Stimulated activated CD8-positive, alpha-beta memory T cell treated with anti-CD3 and anti-CD28 coated beads, Interleukin-12 subunit alpha, Interleukin-12 subunit beta, amount 100 ng/mL, for 24 hours (primary cell): ENCODE measurements around the gene DCC.

ENCODE experiments used
- DNase-seq: peaks from one replicate; pipeline ENCODE4 v3.0.0-alpha.2; 2020; ENCODE audit errors: extremely low read depth

The DCC gene

DNA sequence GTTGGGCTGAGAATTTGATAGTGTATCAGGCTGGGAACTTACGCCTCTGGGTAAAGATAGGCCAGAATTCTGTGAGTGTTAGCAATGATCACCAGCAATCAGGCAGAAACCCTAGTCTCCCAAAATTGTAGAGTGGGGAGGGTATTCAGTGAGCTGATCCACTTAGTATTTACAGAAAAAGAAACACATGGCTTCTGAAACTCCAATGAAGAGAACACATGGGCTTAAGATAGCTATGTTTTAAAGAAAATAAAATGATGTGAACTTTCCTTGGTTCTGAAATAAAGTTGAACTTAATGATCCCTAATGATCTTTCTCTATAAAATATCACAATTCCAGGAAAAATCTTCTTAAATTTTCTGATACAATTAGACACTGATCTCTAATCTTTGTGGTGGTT, 472.8 kb downstream of the DCC start:
- DNase-seq, result no peak

DNA sequence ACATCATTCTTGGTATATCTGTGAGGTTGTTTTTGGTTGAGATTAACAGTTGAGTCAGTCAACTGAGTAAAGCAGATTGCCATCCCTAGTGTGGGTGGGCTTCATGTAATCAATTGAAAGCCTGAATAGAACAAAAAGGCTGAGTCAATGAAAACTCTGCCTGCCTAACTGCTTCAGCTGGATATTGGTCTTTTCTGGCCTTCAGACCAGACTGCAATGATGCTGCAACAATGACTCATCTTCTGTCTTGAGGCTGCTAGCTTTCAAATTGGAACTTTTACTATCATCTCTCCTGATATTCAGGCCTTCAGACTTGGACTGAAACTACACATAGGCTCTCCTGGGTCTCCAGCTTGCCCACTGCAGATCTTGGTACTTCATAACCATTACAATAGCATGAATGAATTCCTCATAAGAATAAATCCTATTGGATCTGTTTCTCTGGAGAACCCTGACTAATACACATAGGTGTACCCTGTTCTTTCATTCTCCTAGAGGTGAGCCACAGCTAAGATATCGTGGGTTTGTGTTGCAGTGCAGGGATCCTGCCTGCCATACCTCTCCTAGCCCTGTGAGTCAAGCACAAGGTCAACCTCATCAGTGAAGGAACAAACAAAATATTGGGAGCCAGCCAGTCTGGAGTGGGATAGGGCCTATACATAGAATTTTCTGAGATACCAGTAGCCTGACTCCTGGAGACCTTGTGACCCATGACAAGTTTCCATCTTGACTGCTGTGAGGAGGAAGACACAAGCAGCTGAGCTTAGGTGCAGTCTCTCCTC, 473.8 kb downstream of the DCC start:
- DNase-seq, result no peak

DNA sequence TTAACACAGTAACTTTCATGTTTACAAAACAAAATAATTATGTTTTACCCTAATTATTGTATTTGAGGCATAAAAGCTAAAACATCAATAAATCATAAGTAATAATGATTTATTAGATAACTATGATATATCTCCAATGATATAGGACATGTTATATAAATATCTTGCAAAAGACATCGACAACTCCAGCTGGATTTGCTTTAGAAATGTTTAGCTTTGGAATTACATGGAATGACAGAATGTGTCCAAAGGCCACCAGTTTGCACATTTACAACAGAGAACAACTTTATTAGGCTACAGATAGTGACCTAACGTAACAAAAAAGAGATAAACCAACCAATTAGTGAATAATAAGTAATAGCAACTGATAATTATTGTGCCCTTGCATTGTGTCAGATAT, 475.7 kb downstream of the DCC start:
- no peak for DNase-seq

DNA sequence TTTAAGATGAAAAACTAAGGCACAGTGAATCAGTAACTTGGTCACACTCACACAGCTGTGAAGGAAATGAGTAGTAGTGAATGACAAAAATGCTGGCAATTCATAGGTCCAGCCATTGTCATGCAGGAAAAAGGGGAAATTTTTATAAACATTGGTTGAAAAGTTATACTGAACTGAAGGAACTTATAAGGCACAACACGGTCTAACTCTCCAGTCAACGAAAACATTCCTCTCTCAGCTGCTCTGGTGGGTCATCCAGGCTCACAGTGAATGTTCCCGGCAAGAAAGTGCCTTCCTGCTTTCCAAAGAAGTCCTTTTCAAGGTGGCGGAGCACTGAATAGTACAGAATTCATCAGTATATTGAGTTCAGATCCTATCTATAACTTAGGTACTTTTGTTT, 476.1 kb downstream of the DCC start:
- no peak for DNase-seq

GRCh38 chr18:52822160-52822559, 482.2 kb downstream of the DCC start:
- DNase-seq, result no peak

DNA sequence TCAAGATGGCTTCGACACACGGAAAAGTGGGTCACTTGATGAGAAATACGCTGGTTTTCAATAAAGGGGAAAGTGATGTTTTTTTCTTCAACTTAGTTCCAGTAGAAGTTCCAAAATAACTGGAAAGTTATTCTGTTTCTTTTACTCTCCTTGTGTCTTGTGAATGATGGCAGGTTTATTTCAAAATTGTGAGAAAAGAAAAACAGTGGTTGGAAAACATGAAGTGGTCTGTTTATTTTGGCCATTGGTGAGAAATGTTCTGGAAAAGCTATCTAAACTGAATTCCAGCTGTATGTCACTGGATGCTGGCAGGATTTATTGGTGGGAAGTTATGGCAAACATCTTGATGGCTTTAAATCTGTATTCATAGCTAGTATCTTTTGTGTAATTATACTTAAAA, 484.1 kb downstream of the DCC start:
- DNase-seq, result no peak

- no peak for DNase-seq
These were observed 487.0 kb downstream of the DCC start for GRCh38 chr18:52826994-52827393.

- no peak for DNase-seq
These were observed 489.3 kb downstream of the DCC start for GRCh38 chr18:52829320-52829719.

- DNase-seq, result no peak
These were observed 489.9 kb downstream of the DCC start for GRCh38 chr18:52829876-52830405.

GRCh38 chr18:52844323-52844722, 504.3 kb downstream of the DCC start:
- DNase-seq, result no peak

GRCh38 chr18:52845036-52845435, 505.0 kb downstream of the DCC start:
- no peak for DNase-seq

DNA sequence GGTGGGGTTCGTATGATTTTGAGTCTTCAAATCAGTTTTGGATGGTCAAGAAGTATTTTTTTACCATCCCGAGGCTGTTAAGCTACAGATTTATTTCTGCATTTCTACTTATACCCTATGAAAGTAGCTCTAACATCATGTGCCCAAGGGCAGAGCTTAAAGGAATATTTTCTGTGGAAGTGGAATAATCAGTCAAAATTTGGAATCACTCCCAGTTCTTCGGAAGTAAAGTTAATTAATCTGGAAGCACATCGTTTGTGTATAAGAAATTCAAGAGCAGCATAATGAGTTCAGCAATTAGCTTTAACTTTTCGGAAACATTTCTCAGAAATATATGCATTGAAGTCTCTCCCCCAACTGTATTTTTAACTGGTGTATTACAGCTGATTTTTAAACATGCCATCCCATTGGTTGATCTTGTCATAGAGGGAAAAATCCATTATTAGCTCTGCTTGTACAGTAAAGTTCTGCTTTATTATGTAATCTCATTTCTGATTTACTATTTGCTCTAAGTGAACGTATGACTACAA, 510.1 kb downstream of the DCC start:
- DNase-seq, result no peak

- no peak for DNase-seq
These were observed 521.6 kb downstream of the DCC start for GRCh38 chr18:52861558-52861957.

- DNase-seq, result no peak
These were observed 529.4 kb downstream of the DCC start for GRCh38 chr18:52869349-52869923.

- no peak for DNase-seq
These were observed 530.2 kb downstream of the DCC start for GRCh38 chr18:52869942-52870907.

DNA sequence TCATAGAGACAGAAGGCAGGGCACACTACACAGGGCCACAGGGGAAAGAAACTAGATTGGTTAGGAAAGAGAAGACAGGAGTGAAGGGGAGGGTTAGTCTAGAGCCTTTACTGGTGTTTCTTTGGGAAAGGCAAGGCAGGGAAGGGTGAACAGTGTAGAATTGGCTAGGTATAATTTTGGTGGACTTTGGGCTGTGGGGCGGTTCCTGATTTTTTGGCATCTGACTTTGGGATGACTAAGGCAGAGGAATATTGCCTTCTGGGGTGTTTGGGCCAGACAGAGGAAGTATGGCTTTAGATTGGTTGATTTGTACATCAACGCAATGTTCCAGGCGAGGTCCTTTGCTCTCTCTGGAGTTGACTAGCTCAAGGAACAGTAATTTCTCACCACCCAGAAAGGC, 534.8 kb downstream of the DCC start:
- DNase-seq, result no peak

DNA sequence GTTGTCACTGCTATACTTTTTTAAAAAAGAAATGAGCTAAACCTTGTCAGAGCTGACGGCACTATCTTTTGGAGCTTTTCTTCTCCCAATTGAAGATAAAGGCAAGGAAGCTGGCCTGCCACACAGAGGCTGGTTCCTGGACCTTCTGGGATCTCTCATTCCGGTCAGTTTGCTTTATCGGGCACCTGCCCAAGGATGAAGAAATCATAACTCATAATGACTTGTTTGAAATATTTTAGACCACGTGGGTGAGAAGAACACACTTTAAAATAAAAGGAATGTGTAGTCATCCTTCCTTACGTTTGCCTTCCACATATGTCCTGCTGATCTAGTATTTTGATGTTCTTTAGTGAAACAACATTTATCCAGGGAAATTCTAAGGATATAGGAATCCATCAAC, 535.7 kb downstream of the DCC start:
- no peak for DNase-seq

- no peak for DNase-seq
These were observed 548.0 kb downstream of the DCC start for GRCh38 chr18:52888014-52888413.

DNA sequence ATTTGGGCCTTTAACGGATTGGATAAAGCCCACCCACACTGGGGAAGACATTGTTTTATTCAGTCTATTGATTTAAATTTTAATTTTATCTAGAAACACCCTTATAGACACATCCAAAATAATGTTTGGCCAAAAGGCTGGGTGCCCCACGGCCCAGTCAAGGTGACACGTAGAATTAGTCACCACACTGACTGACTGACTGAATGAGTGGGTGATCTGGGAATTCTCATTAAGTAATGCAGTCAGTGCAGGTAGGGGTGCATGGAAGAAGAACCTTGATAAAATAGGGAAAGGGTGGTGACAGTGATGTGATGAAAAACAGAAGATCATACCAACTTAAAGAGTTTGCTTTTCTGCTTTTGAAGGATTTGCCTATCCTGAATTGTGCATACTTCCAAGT, 554.8 kb downstream of the DCC start:
- DNase-seq, result no peak

GRCh38 chr18:52897611-52898484, 557.9 kb downstream of the DCC start:
- DNase-seq, result no peak

- no peak for DNase-seq
These were observed 558.6 kb downstream of the DCC start for GRCh38 chr18:52898485-52899058.
